ENCODE measurements around the gene PEAK3.
A peak's percentile ranks its signal among the peaks of the same experiment; 100 is the strongest.

Gene PEAK3

GRCh38 chr19:2276429-2276986 lies 5.5 kb downstream of the PEAK3 start:
- Histone ChIP-seq H3K27ac (ENCODE audit: low read depth, low read length) (no peak overlapping the region), H3K27me3 (ENCODE audit: control insufficient read depth, insufficient read depth, low read length) (no peaks in the 10 kb centered on the region), H3K4me1 (ENCODE audit: control insufficient read depth, insufficient read depth, low read length) (peaks cover 16% of the 10 kb centered on the region), H3K9ac (ENCODE audit: low read length) (no peak overlapping the region), H3K9me3 (ENCODE audit: control insufficient read depth, insufficient read depth, low read depth, low read length) (no peaks in the 10 kb centered on the region), H3K4me3 (ENCODE audit: low read depth, low read length) (no peak overlapping the region), H3K36me3 (ENCODE audit: control insufficient read depth, insufficient read depth, low read length) (peaks cover 14% of the 10 kb centered on the region)

- H3K27me3 ChIP-seq (ENCODE audit: control insufficient read depth, insufficient read depth, low read length): no peaks in the 10 kb centered on the region
These were observed 6.2 kb downstream of the PEAK3 start for GRCh38 chr19:2275588-2276428.

GRCh38 chr19:2274931-2275535 lies 6.9 kb downstream of the PEAK3 start:
- Histone ChIP-seq H3K9me3 (ENCODE audit: control insufficient read depth, insufficient read depth, low read depth, low read length) (no peaks in the 10 kb centered on the region), H3K27ac (ENCODE audit: low read depth, low read length) (no peak overlapping the region), H3K27me3 (ENCODE audit: control insufficient read depth, insufficient read depth, low read length) (no peaks in the 10 kb centered on the region), H3K9ac (ENCODE audit: low read length) (no peak overlapping the region), H3K4me3 (ENCODE audit: low read depth, low read length) (no peak overlapping the region), H3K36me3 (ENCODE audit: control insufficient read depth, insufficient read depth, low read length) (peaks cover 21% of the 10 kb centered on the region), H3K4me1 (ENCODE audit: control insufficient read depth, insufficient read depth, low read length) (peaks cover 18% of the 10 kb centered on the region)

More at GRCh38 chr19:2275588-2276428, 6.2 kb downstream of the PEAK3 start:
- Histone ChIP-seq H3K4me1 (ENCODE audit: control insufficient read depth, insufficient read depth, low read length) (peaks cover 18% of the 10 kb centered on the region), H3K9me3 (ENCODE audit: control insufficient read depth, insufficient read depth, low read depth, low read length) (no peaks in the 10 kb centered on the region), H3K36me3 (ENCODE audit: control insufficient read depth, insufficient read depth, low read length) (peaks cover 21% of the 10 kb centered on the region), H3K27ac (ENCODE audit: low read depth, low read length) (no peak overlapping the region), H3K9ac (ENCODE audit: low read length) (no peak overlapping the region), H3K4me3 (ENCODE audit: low read depth, low read length) (no peak overlapping the region)

- H3K27me3 ChIP-seq (ENCODE audit: control insufficient read depth, insufficient read depth, low read length): no peaks in the 10 kb centered on the region
- H3K9me3 ChIP-seq (ENCODE audit: control insufficient read depth, insufficient read depth, low read depth, low read length): no peaks in the 10 kb centered on the region
- no peak overlapping the region for H3K9ac ChIP-seq (ENCODE audit: low read length)
- H3K4me3 ChIP-seq (ENCODE audit: low read depth, low read length): peak overlapping the region; percentile 16; the same call in 1 of the 2 replicates
- no peak overlapping the region for H3K27ac ChIP-seq (ENCODE audit: low read depth, low read length)
- H3K4me1 ChIP-seq (ENCODE audit: control insufficient read depth, insufficient read depth, low read length): peaks cover 18% of the 10 kb centered on the region
- peaks cover 21% of the 10 kb centered on the region for H3K36me3 ChIP-seq (ENCODE audit: control insufficient read depth, insufficient read depth, low read length)
These were observed 7.7 kb downstream of the PEAK3 start for GRCh38 chr19:2274185-2274711.

- Histone ChIP-seq H3K4me3 (ENCODE audit: low read depth, low read length) (peak overlapping the region; percentile 48), H3K9me3 (ENCODE audit: control insufficient read depth, insufficient read depth, low read depth, low read length) (no peaks in the 10 kb centered on the region), H3K4me1 (ENCODE audit: control insufficient read depth, insufficient read depth, low read length) (peaks cover 18% of the 10 kb centered on the region), H3K36me3 (ENCODE audit: control insufficient read depth, insufficient read depth, low read length) (peaks cover 21% of the 10 kb centered on the region), H3K27ac (ENCODE audit: low read depth, low read length) (no peak overlapping the region), H3K27me3 (ENCODE audit: control insufficient read depth, insufficient read depth, low read length) (no peaks in the 10 kb centered on the region), H3K9ac (ENCODE audit: low read length) (peak overlapping the region; percentile 28)
These were observed 8.4 kb downstream of the PEAK3 start for GRCh38 chr19:2273356-2274184.

- peaks cover 18% of the 10 kb centered on the region for H3K4me1 ChIP-seq (ENCODE audit: control insufficient read depth, insufficient read depth, low read length)
- no peaks in the 10 kb centered on the region for H3K27me3 ChIP-seq (ENCODE audit: control insufficient read depth, insufficient read depth, low read length)
- H3K9me3 ChIP-seq (ENCODE audit: control insufficient read depth, insufficient read depth, low read depth, low read length): no peaks in the 10 kb centered on the region
- H3K4me3 ChIP-seq (ENCODE audit: low read depth, low read length): peak overlapping the region; percentile 100
- H3K36me3 ChIP-seq (ENCODE audit: control insufficient read depth, insufficient read depth, low read length): peaks cover 21% of the 10 kb centered on the region
- H3K27ac ChIP-seq (ENCODE audit: low read depth, low read length): peak overlapping the region; percentile 67
- H3K9ac ChIP-seq (ENCODE audit: low read length): peak overlapping the region; percentile 97
These were observed 10.5 kb downstream of the PEAK3 start for GRCh38 chr19:2271234-2272103.

DNA sequence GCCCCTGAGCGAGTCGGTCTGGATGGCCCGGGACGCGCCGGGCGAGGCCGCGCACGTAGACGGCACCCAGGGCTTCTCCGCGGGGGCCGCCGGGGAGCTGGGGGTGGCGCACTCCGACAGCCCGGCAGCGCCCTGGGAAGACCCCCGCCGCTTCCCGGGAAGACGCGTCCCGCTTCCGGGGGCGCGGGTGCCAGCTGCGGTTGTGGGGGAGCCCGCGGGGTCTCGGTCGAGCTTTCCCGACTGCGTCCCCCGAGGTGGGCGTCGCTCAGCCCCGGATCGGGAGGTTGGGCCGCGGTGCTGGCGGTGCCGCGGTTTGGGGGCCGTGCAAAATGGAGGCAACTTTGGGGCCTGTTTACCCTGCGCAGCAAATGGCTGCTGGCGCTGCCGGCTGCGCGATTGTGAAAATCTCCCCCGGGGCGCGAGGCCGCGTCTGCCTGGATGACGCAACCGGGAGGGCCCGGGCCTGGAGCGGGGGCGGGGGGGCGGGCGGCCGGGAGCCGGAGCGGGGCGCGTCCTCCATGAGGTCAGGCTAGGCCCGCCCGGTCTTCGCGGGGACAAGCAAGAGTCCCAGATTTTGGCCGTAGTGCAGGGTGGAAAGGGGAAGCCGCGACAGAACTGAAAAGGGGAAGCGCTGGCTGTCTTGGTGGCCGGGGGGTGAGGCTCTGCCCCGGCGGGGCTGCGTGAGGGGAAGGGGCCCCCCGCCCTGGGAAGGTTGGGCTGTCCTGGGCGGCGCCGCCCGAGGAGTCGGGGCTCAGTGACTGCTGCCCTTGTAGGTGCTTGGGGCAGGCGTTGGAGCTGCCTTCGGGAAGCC lies 11.3 kb downstream of the PEAK3 start:
- Histone ChIP-seq H3K27me3 (ENCODE audit: control insufficient read depth, insufficient read depth, low read length) (no peaks in the 10 kb centered on the region), H3K9me3 (ENCODE audit: control insufficient read depth, insufficient read depth, low read depth, low read length) (no peaks in the 10 kb centered on the region), H3K27ac (ENCODE audit: low read depth, low read length) (peak overlapping the region; percentile 92), H3K36me3 (ENCODE audit: control insufficient read depth, insufficient read depth, low read length) (peaks cover 21% of the 10 kb centered on the region), H3K4me1 (ENCODE audit: control insufficient read depth, insufficient read depth, low read length) (peaks cover 18% of the 10 kb centered on the region), H3K4me3 (ENCODE audit: low read depth, low read length) (peak overlapping the region; percentile 100), H3K9ac (ENCODE audit: low read length) (peak overlapping the region; percentile 97)

GRCh38 chr19:2270157-2270422 lies 11.9 kb downstream of the PEAK3 start:
- Histone ChIP-seq H3K36me3 (ENCODE audit: control insufficient read depth, insufficient read depth, low read length) (peaks cover 21% of the 10 kb centered on the region), H3K27me3 (ENCODE audit: control insufficient read depth, insufficient read depth, low read length) (no peaks in the 10 kb centered on the region), H3K4me3 (ENCODE audit: low read depth, low read length) (peak overlapping the region; percentile 100), H3K4me1 (ENCODE audit: control insufficient read depth, insufficient read depth, low read length) (peaks cover 14% of the 10 kb centered on the region), H3K9ac (ENCODE audit: low read length) (peak overlapping the region; percentile 97), H3K27ac (ENCODE audit: low read depth, low read length) (peak overlapping the region; percentile 92), H3K9me3 (ENCODE audit: control insufficient read depth, insufficient read depth, low read depth, low read length) (no peaks in the 10 kb centered on the region)

GRCh38 chr19:2269244-2270156 lies 12.5 kb downstream of the PEAK3 start:
- Histone ChIP-seq H3K27me3 (ENCODE audit: control insufficient read depth, insufficient read depth, low read length) (no peaks in the 10 kb centered on the region), H3K4me3 (ENCODE audit: low read depth, low read length) (peak overlapping the region; percentile 100), H3K27ac (ENCODE audit: low read depth, low read length) (peak overlapping the region; percentile 92), H3K9ac (ENCODE audit: low read length) (peak overlapping the region; percentile 97), H3K4me1 (ENCODE audit: control insufficient read depth, insufficient read depth, low read length) (peaks cover 14% of the 10 kb centered on the region), H3K9me3 (ENCODE audit: control insufficient read depth, insufficient read depth, low read depth, low read length) (no peaks in the 10 kb centered on the region), H3K36me3 (ENCODE audit: control insufficient read depth, insufficient read depth, low read length) (peaks cover 21% of the 10 kb centered on the region)
